HUES64 (cell line): ENCODE measurements around the gene HMX2. TPM values are rescaled to one million over a fixed set of nuclear protein-coding genes. Genes with fewer than 3 reads are reported as not detected.
A peak's percentile ranks its signal among the peaks of the same experiment; 100 is the strongest.

ENCODE experiments used
- H3K27ac ChIP-seq: 2 replicates; pipeline ENCODE4 v1.7.0; 2013; ENCODE audit warnings: low read depth, low read length, inconsistent platforms
- H3K27me3 ChIP-seq: 2 replicates; pipeline ENCODE4 v1.6.1; 2013; ENCODE audit warnings: mild to moderate bottlenecking, low read length; ENCODE audit not compliant: insufficient read depth
- H3K36me3 ChIP-seq: 2 replicates; pipeline ENCODE4 v1.6.1; 2013; ENCODE audit warnings: mild to moderate bottlenecking, low read length; ENCODE audit not compliant: insufficient read depth
- H3K4me1 ChIP-seq: 2 replicates; pipeline ENCODE4 v1.6.1; 2013; ENCODE audit warnings: mild to moderate bottlenecking, low read length, moderate library complexity; ENCODE audit not compliant: insufficient read depth
- H3K4me3 ChIP-seq: 2 replicates; pipeline ENCODE4 v1.5.1; 2013; ENCODE audit warnings: mild to moderate bottlenecking, low read length, moderate library complexity
- H3K9ac ChIP-seq: 2 replicates; pipeline ENCODE4 v1.6.1; 2013; ENCODE audit warnings: mild to moderate bottlenecking, low read depth, low read length
- H3K9me3 ChIP-seq: 2 replicates; pipeline ENCODE4 v1.6.1; 2013; ENCODE audit warnings: low read depth, low read length; ENCODE audit not compliant: insufficient read depth
- WGBS: fragments of 150-250, 120-280 bp; methylation state at CpG from one replicate; pipeline ENCODE4 v1.1.7; 2013; ENCODE audit warnings: missing lambda C conversion rate; 5-methylcytosine and 5-hydroxymethylcytosine counted together
- polyA plus RNA-seq, 2 experiments: library from polyadenylated mRNA; stranded (reverse); fragments of 50-300 nt; gene quantifications; one replicate each; pipeline ENCODE4 v1.2.3, GENCODE V29; 2013

HMX2 gene
- polyA plus RNA-seq (2013, experiment 1 of 2) = 0.85 TPM
- polyA plus RNA-seq (2013, experiment 2 of 2) = 1.0 TPM

- Histone ChIP-seq H3K27ac (no peak within 1 kb of the TSS), H3K9ac (no peak within 1 kb of the TSS), H3K4me1 (peaks cover 35% of the 10 kb centered on the region), H3K27me3 (peaks cover 100% of the 10 kb centered on the region), H3K36me3 (no peaks in the 10 kb centered on the region), H3K9me3 (no peaks in the 10 kb centered on the region), H3K4me3 (peak within 1 kb of the TSS; percentile 37)
- under 1% methylated on average over 64 of the region's 64 CpGs for WGBS
Observed at GRCh38 chr10:123147635-123148413, at the start of gene HMX2. HMX2 (plus strand) TSS chr10:123148136; CDS start chr10:123148379, 243 bp downstream.

GRCh38 chr10:123100030-123100762 is 47.7 kb upstream of the HMX2 start:
- H3K9me3 ChIP-seq = no peaks in the 10 kb centered on the region
- no peaks in the 10 kb centered on the region for H3K27me3 ChIP-seq
- no peaks in the 10 kb centered on the region for H3K36me3 ChIP-seq
- peaks cover 2% of the 10 kb centered on the region; the same call in 1 of the 2 replicates for H3K4me1 ChIP-seq
- no peak overlapping the region for H3K27ac ChIP-seq
- H3K4me3 ChIP-seq = no peak overlapping the region
- no peak overlapping the region for H3K9ac ChIP-seq
- 93% methylated on average over 7 of the region's 7 CpGs for WGBS

- WGBS = 74% methylated on average over 9 of the region's 9 CpGs
- H3K4me3 ChIP-seq = no peak overlapping the region
- H3K9ac ChIP-seq = no peak overlapping the region
- H3K27ac ChIP-seq = no peak overlapping the region
- H3K9me3 ChIP-seq = no peaks in the 10 kb centered on the region
- no peaks in the 10 kb centered on the region for H3K27me3 ChIP-seq
- H3K4me1 ChIP-seq = peaks cover 2% of the 10 kb centered on the region; the same call in 1 of the 2 replicates
- H3K36me3 ChIP-seq = no peaks in the 10 kb centered on the region
Observed at GRCh38 chr10:123101872-123102271, 46.1 kb upstream of the HMX2 start.

- no peaks in the 10 kb centered on the region for H3K36me3 ChIP-seq
- no peak overlapping the region for H3K9ac ChIP-seq
- H3K27me3 ChIP-seq = no peaks in the 10 kb centered on the region
- 53% methylated on average over 2 of the region's 2 CpGs for WGBS
- H3K27ac ChIP-seq = no peak overlapping the region
- no peak overlapping the region for H3K4me3 ChIP-seq
- peaks cover 2% of the 10 kb centered on the region; the same call in 1 of the 2 replicates for H3K4me1 ChIP-seq
- H3K9me3 ChIP-seq = no peaks in the 10 kb centered on the region
Observed at GRCh38 chr10:123102673-123103072, 45.3 kb upstream of the HMX2 start.

- Histone ChIP-seq H3K9me3 (no peaks in the 10 kb centered on the region), H3K36me3 (no peaks in the 10 kb centered on the region), H3K4me1 (peaks cover 2% of the 10 kb centered on the region; the same call in 1 of the 2 replicates), H3K4me3 (no peak overlapping the region), H3K27me3 (no peaks in the 10 kb centered on the region), H3K9ac (no peak overlapping the region), H3K27ac (no peak overlapping the region)
- 88% methylated on average over 9 of the region's 9 CpGs for WGBS
Observed at GRCh38 chr10:123103944-123104343, 44.0 kb upstream of the HMX2 start.

GRCh38 chr10:123109466-123109865 is 38.5 kb upstream of the HMX2 start:
- Histone ChIP-seq H3K36me3 (no peaks in the 10 kb centered on the region), H3K9me3 (no peaks in the 10 kb centered on the region), H3K4me1 (no peaks in the 10 kb centered on the region; the same call in 1 of the 2 replicates), H3K27ac (no peak overlapping the region), H3K9ac (no peak overlapping the region), H3K4me3 (no peak overlapping the region), H3K27me3 (no peaks in the 10 kb centered on the region)
- WGBS = 75% methylated on average over 7 of the region's 7 CpGs

GRCh38 chr10:123117644-123118417 is 30.1 kb upstream of the HMX2 start:
- Histone ChIP-seq H3K9ac (no peak overlapping the region), H3K27ac (no peak overlapping the region), H3K27me3 (peaks cover 21% of the 10 kb centered on the region), H3K36me3 (no peaks in the 10 kb centered on the region), H3K9me3 (no peaks in the 10 kb centered on the region), H3K4me1 (peaks cover 17% of the 10 kb centered on the region), H3K4me3 (peak overlapping the region; percentile 14)
- WGBS = 25% methylated on average over 26 of the region's 26 CpGs

- Histone ChIP-seq H3K36me3 (no peaks in the 10 kb centered on the region), H3K9ac (no peak overlapping the region), H3K9me3 (no peaks in the 10 kb centered on the region), H3K27ac (no peak overlapping the region), H3K4me3 (no peak overlapping the region), H3K4me1 (peaks cover 17% of the 10 kb centered on the region), H3K27me3 (peaks cover 21% of the 10 kb centered on the region)
- 78% methylated on average over 8 of the region's 8 CpGs for WGBS
Observed at GRCh38 chr10:123119081-123119480, 28.9 kb upstream of the HMX2 start.

GRCh38 chr10:123126246-123126645 is 21.7 kb upstream of the HMX2 start:
- no peak overlapping the region for H3K4me3 ChIP-seq
- no peak overlapping the region for H3K9ac ChIP-seq
- no peaks in the 10 kb centered on the region for H3K36me3 ChIP-seq
- H3K9me3 ChIP-seq = no peaks in the 10 kb centered on the region
- H3K4me1 ChIP-seq = no peaks in the 10 kb centered on the region
- peaks cover 35% of the 10 kb centered on the region for H3K27me3 ChIP-seq
- WGBS = 85% methylated on average over 5 of the region's 5 CpGs
- H3K27ac ChIP-seq = no peak overlapping the region

GRCh38 chr10:123129618-123130271 is 18.2 kb upstream of the HMX2 start:
- no peak overlapping the region for H3K27ac ChIP-seq
- WGBS = 86% methylated on average over 4 of the region's 4 CpGs

More at GRCh38 chr10:123129618-123130271, 18.2 kb upstream of the HMX2 start:
- Histone ChIP-seq H3K9me3 (no peaks in the 10 kb centered on the region), H3K4me1 (peaks cover 10% of the 10 kb centered on the region; the same call in 1 of the 2 replicates), H3K27me3 (peaks cover 70% of the 10 kb centered on the region), H3K9ac (no peak overlapping the region), H3K4me3 (no peak overlapping the region), H3K36me3 (no peaks in the 10 kb centered on the region)
